NOMO-1 treated with DMSO at 0.1 percent for 48 hours (cell line): Measurements from ENCODE around the gene PRF1.
A peak's percentile ranks its signal among the peaks of the same experiment; 100 is the strongest.
"Not testable (repeated sequence)": the region's sequence is repeated elsewhere in the genome, so short reads cannot be mapped to it uniquely, and the experiment has no call there.

Source experiments
- DNase-seq: peaks from one replicate; lab custom pipeline; 2025; ENCODE audit not compliant: unreplicated experiment; lab: John Stamatoyannopoulos, UW

PRF1 gene

DNA sequence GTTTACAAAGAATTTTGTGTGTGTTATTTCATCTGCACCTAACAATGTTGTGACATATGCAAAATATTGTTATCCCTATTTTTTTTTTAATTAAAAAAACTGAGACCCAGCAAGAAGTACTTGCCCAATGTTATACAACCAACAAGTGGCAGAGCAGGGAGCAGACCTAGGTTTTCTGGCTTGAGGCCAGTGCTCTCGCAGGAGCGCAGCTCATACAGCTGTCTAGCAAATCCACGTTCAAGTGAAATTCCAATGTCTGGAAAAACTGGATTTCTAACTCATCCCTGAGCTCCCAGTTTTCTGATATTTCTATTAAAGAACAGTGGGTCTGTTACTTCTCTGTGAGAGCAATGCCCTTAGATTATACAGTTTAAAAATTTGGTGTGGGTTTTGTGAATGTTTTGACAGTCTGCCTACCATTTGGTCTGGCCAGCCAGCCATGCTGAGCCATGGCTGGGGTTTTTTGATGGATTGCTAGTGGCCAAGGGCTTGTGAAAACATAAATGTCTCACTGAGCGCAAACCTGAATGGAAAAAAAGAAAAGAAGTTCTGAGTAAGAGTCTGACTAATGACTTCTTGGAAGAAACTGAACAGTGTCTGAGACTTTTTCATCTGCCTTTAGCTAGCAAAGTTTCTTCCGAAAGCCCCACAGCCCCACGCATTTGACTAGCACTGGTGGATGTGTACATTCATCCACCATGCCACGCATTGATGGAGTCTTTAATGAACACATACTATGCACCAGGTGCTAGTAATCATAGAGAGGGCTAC, 15.4 kb upstream of the PRF1 start:
- DNase-seq: no peak

DNA sequence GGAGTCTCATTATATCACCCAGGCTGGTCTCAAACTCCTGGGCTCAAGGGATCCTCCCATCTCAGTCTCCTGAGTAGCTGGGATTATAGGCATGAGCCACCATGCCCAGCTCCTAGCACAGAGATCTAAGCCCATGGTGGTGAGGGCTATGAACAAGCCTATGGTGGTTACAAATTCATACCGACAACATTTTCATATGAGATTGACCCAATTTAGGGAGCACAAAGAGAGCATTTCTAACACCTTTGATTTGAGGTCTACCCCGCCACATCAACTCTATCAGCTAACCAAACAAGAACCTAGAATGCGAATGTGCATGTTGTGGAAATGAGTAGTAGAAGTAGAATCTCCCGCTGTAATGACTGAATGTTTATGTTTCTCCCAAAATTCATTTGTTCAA, 14.2 kb upstream of the PRF1 start:
- no peak for DNase-seq

- peak; percentile 64 for DNase-seq
These were observed 13.4 kb upstream of the PRF1 start for GRCh38 chr10:70615784-70616522.

GRCh38 chr10:70615211-70615610, 12.7 kb upstream of the PRF1 start:
- DNase-seq: no peak

DNA sequence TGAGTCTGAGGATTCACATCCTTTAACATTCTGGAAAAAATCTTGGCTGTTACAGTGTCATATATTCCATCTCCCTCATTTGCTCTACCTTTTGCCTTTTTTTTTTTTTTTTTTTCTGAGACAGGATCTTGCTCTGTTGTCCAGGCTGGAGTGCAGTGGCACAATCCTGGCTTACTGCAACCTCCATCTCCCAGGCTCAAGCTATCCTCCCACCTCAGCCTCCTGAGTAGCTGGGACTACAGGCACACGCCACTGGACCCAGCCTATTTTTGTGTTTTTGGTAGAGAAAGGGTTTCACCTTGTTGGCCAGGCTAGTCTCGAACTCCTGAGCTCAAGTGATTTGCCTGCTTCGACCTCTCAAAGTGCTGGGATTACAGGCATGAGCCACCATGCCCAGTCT, 11.8 kb upstream of the PRF1 start:
- not testable (repeated sequence) for DNase-seq

GRCh38 chr10:70613941-70614340, 11.4 kb upstream of the PRF1 start:
- DNase-seq: no peak

DNA sequence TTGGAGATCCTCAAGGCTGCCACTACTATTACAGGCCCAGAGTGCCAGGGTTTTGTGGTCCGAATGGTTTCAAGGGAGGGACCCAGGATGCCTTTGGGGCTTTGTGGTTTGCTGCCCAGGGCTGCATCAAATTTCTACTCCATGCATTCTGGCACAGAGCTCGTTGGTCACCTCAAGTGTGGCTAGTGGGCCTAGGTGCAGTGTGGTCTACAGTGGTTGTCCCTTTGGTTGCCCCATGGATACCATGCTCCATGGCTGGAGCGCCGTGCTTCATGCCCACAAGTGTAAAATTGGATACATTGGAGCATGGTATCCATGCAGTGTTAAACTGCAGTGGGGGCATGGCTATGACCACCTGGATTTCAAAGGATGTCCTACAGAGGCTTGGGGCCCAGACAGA, 5.4 kb upstream of the PRF1 start:
- no peak for DNase-seq

GRCh38 chr10:70605161-70605560, 2.6 kb upstream of the PRF1 start:
- DNase-seq: peak; percentile 13

GRCh38 chr10:70604106-70604505, 1.6 kb upstream of the PRF1 start:
- no peak for DNase-seq

GRCh38 chr10:70603449-70603801, 884 bp upstream of the PRF1 start:
- DNase-seq: no peak

DNA sequence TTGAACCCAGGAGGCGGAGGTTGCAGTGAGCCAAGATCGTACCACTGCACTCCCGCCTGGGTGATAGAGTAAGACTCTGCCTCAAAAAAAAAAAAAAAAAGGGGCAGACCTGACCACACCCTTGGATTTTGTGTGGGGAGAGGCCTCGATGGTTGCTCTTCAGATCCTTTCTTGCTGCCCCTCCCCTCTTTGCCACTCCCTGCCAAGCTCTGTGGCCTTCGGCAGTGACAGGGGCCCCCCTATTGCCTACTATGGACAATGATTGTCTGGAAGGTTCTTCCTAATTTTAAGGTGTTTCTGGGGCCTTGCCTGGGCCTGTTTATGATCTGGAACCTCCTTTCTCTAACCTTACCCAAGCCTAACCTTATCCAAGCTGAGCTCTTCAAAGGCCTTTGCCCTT, 795 bp downstream of the PRF1 start:
- DNase-seq: no peak

DNA sequence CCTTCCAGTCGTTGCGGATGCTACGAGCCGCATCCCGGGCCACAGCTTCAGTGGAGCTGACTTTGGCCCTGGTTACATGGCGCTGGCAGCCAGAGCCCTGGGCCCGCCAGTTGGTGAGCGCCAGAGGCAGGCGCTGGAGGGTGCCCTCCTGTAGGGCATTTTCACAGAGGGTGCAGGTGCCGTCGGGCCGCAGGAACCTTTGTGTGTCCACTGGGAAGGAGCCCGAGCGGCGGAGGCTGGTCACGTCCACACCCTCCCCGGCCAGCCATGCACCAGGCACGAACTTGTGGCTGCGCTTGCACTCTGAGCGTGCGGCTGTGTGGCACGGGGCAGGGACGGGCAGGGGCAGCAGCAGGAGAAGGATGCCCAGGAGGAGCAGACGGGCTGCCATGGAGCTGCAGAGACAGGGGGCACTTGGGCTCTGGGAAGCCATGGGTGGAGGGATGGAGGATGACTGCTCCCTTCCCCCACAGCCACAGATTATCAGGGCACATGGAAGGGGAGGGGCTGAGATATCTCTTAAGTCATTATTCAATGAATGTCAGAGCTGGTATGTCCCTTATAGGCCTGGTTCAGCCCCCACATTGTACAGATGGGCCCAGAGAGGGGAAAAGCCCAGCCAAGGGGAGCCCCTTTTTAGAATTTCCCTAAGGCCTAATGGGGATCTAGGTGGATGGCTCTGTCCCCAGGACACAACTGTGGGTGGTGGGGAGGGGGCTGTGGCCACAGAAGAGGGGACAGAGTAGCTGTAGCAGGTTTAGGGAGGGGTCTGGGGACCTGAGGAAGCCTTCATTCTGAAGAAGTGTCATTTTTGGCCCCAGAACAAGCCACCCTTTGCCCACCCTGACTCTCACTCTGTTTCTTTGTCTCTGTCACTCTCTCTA, 1.8 kb downstream of the PRF1 start:
- no peak for DNase-seq

DNA sequence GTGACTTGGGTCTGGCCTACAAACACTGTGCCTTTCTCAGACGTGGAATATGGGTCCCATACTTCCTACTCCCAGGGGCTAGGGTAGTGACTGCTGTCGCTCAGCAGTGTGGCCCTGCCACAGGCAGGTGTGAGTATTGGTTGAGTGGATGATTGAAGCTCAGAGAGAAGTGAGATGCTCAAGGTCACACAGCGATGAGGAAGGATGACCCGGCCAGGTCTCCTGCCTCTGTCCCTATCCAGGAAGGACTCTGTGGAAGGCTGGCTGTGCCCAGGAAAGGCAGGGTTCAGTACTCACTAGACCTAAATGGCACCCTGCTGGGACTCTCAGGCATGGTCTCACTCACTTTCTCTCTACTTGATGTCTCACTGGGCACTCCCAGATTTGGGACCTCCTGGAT, 2.8 kb downstream of the PRF1 start:
- no peak for DNase-seq

GRCh38 chr10:70599319-70599718, 3.2 kb downstream of the PRF1 start:
- DNase-seq: no peak

DNA sequence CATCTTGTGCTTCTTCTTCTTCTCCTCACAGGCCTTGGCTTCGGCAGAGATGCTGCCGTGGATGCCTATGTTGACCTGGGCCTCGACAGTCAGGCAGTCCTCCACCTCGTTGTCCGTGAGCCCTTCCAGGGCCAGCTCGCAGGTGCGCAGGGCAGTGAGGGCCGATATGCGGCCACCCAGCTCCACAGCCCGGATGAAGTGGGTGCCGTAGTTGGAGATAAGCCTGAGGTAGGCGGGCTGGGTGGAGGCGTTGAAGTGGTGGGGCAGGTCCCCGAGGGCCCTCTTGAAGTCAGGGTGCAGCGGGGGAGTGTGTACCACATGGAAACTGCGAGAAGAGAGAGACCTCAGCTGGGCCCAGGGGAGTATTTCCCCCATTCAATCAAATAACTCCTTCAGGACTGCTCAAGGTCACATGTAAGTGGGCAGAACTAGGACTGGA, 3.7 kb downstream of the PRF1 start:
- no peak for DNase-seq

GRCh38 chr10:70597856-70598815, 4.4 kb downstream of the PRF1 start:
- no peak for DNase-seq

DNA sequence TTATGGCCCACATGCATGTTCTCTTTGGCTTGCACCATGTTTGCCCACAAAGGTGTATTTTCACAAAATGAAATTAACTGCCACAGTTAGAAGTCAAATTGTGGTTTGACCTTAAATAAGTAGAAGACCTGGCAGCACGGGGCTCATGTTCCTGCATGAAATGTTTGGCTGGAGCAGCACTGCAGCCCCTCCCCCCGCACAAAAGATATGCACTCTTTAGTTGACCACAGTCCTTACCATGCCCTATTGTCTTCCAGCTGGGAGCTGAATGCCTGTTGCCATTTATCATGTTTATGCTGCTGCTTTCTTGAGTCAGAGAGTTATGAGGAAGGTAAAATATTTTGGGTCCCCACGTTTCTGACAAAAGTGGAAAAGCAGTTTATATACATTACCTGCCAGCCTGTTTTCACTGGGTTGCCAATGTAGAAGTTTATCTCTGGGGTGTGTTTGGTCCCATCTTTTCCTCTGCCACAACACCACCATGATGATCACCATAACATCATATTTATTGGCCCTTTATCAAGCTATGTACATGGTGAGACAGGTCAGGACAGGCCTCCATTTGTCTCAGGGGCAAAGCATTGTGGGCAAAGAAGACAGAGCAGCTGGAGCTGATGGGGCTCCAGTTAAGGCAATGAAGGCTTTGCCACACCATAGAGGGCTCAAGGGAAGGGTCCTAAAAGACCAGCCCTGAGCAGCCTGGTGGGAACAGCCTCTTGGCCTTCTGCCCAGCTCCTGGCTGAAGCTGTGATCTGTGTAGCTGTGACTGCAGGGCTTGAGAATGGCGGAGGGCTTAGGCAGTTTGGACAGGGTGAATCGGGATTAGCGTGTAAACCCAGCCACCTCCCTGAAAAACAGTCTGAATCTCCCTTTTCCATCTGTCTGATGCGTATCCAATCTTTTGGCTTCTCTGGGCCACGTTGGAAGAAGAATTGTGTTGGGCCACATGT, 5.4 kb downstream of the PRF1 start:
- DNase-seq: no peak

GRCh38 chr10:70596110-70596798, 6.3 kb downstream of the PRF1 start:
- no peak for DNase-seq

DNA sequence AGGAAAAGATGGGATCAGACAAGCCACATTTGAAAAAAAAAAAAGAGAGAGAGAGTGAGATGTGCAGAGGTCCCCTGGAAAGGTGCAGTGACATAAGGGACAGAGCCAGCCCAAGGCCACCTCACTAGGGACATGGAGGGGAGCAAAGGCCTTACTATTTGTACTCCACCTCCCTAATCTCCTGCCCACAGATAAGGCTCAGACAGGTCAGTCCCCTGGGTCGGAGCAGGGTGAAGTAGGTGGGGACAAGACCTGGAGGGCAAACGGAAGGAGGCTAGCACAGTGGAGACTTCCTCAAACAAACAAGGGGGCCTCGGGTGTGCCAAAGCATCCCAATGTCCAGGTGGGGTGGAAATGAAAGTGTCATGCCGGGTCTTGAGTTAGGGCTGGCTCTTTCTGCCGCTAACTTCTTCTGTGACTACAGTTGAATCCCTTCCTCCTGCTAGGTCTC, 7.0 kb downstream of the PRF1 start:
- DNase-seq: no peak
